Measurements from ENCODE around the gene NELFE.
"Not testable (repeated sequence)": the region's sequence is repeated elsewhere in the genome, so short reads cannot be mapped to it uniquely, and the experiment has no call there.

NELFE gene

DNA sequence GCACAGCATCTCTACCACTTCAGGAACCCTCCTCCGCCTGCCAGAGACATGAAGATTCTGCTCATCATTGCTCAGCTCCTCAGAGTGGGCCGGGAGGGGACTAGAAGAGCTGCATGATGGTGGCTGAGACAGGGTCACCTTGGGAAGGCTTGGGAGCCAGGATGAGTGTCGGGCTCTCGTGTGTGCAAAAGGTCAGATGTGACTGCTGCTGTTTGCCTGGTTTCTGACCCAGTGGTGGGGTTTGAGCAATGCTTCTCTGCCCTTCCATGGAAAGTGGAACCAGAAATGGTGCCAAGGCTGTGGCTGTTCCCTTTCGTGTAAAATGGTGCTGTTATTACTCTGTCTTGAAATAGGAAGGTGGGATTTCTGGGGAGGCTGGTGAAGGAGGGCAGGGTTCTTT lies 22.2 kb upstream of the NELFE start:
- CTCF ChIA-PET, POLR2A ChIA-PET: not testable (repeated sequence)

DNA sequence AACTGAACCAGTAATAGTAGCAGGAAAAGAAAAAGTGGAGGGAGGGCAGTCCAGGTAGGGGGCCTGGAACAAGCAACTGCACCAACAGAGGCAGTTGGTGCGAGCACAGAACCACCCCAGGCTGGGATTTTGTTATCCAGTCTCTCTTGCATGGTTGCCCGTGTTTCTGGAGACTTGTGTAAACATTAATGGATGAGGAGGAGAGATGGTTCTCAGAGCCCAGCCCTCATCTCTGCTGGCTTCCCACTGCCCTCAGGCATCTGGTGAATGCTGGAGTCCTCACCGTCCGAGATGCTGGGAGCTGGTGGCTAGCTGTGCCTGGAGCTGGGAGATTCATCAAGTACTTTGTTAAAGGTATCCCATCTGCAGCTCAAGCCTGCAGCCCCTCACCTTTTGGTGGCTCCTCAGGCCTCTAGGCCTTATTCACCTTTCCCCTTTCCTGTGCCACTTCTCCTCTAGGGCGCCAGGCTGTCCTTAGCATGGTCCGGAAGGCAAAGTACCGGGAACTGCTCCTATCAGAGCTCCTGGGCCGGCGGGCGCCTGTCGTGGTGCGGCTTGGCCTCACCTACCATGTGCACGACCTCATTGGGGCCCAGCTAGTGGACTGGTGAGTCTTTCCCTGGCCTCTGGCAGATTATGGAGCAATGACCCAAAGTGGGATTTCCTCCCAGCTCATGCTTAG lies 21.6 kb upstream of the NELFE start:
- H3K27ac ChIP-seq (ENCODE audit: insufficient read depth in 1 of 2, low read depth in 1 of 2, low read length in 2 of 2, poor library complexity in 1 of 2, severe bottlenecking in 2 of 2); H3K27me3 ChIP-seq (replicated peaks in 2 of 5; ENCODE audit: control insufficient read depth in 4 of 5, insufficient read depth in 5 of 5, low read length in 4 of 5); H3K4me3 ChIP-seq (ENCODE audit: control insufficient read depth in 1 of 7, extremely low read depth in 1 of 7, insufficient read depth in 4 of 7, low read depth in 2 of 7, low read length in 6 of 7); DNase-seq; H3K4me1 ChIP-seq (ENCODE audit: control extremely low read depth in 1 of 4, control insufficient read depth in 4 of 4, insufficient read depth in 4 of 4, low read length in 3 of 4); H3K9me3 ChIP-seq (ENCODE audit: control extremely low read depth in 1 of 5, control insufficient read depth in 4 of 5, insufficient read depth in 2 of 5, low read depth in 1 of 5, low read length in 4 of 5); POLR2A ChIA-PET: not testable (repeated sequence)
- H3K36me3 ChIP-seq (ENCODE audit: control insufficient read depth in 4 of 4, insufficient read depth in 4 of 4, low read length in 3 of 4), result peaks cover 0 to 11% (median 6%) of the 10 kb centered on the region in 4 experiments
- WGBS (ENCODE audit: insufficient coverage), result 100% methylated on average over 1 of the region's 13 CpGs
- CTCF ChIA-PET, result interaction anchor here (1.0 kb wide), 1 partner anchor 29 kb away, joined by 3 read pairs; no protein-coding TSS in a partner anchor

More for the DNA sequence above, 22.2 kb upstream of the NELFE start:
- DNase-seq; H3K27me3 ChIP-seq (replicated peaks in 2 of 5; ENCODE audit: control insufficient read depth in 4 of 5, insufficient read depth in 5 of 5, low read length in 4 of 5); H3K27ac ChIP-seq (ENCODE audit: insufficient read depth in 1 of 2, low read depth in 1 of 2, low read length in 2 of 2, poor library complexity in 1 of 2, severe bottlenecking in 2 of 2); H3K9me3 ChIP-seq (ENCODE audit: control extremely low read depth in 1 of 5, control insufficient read depth in 4 of 5, insufficient read depth in 2 of 5, low read depth in 1 of 5, low read length in 4 of 5); H3K4me3 ChIP-seq (ENCODE audit: control insufficient read depth in 1 of 7, extremely low read depth in 1 of 7, insufficient read depth in 4 of 7, low read depth in 2 of 7, low read length in 6 of 7); H3K4me1 ChIP-seq (ENCODE audit: control extremely low read depth in 1 of 4, control insufficient read depth in 4 of 4, insufficient read depth in 4 of 4, low read length in 3 of 4): not testable (repeated sequence)
- peaks cover 0 to 11% (median 6%) of the 10 kb centered on the region in 4 experiments for H3K36me3 ChIP-seq (ENCODE audit: control insufficient read depth in 4 of 4, insufficient read depth in 4 of 4, low read length in 3 of 4)
- WGBS (ENCODE audit: insufficient coverage), result no CpG with 5 or more reads among the region's 5 CpGs

DNA sequence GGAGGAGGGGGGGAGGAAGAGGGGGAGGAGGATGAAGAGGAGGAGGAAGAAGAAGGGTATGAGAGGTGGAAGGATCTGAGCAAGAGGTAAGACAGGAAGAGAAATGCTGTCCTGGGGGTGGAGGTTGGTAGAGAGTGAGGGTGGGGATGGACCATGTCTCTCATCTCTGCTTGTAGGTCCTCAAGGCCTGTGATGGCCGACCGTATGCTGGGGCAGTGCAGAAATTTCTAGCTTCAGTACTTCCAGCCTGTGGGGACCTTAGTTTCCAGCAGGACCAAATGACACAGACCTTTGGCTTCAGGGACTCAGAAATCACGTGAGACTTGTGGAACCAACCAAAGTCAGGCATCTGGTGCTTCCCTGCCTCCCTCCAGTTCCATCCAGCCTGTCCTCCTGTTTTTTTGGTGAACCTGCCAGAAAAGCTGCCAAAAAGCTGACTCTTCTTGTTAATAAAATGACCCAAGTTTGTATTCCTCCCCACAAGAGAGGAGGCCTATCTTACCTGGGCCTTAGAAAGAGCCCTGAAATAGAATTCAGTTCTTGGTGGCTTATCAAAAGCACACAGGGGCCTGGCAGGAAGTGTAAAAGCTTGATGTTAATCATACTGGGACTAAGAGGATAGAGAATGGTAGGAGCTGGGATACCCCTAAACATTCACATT lies 20.6 kb upstream of the NELFE start:
- POLR2A ChIA-PET, result no interaction called here
- 96% methylated on average over 3 of the region's 3 CpGs for WGBS (ENCODE audit: insufficient coverage)
- peaks cover 0 to 11% (median 6%) of the 10 kb centered on the region in 4 experiments for H3K36me3 ChIP-seq (ENCODE audit: control insufficient read depth in 4 of 4, insufficient read depth in 4 of 4, low read length in 3 of 4)
- no peaks in the 10 kb centered on the region for H3K9me3 ChIP-seq (ENCODE audit: control extremely low read depth in 1 of 5, control insufficient read depth in 4 of 5, insufficient read depth in 2 of 5, low read depth in 1 of 5, low read length in 4 of 5)
- no peaks in the 10 kb centered on the region for H3K27me3 ChIP-seq (replicated peaks in 2 of 5; ENCODE audit: control insufficient read depth in 4 of 5, insufficient read depth in 5 of 5, low read length in 4 of 5)
- H3K4me1 ChIP-seq (ENCODE audit: control extremely low read depth in 1 of 4, control insufficient read depth in 4 of 4, insufficient read depth in 4 of 4, low read length in 3 of 4), result peaks cover 0 to 6% (median 0%) of the 10 kb centered on the region in 4 experiments
- CTCF ChIA-PET, result interaction anchor here (1.0 to 1.1 kb wide), 2 partner anchors 28 to 68 kb away, joined by 3 read pairs; no protein-coding TSS in a partner anchor
- DNase-seq, result no peak
- H3K27ac ChIP-seq (ENCODE audit: insufficient read depth in 1 of 2, low read depth in 1 of 2, low read length in 2 of 2, poor library complexity in 1 of 2, severe bottlenecking in 2 of 2), result peak overlapping the region in 1 of 2 experiments; percentile 49
- H3K4me3 ChIP-seq (ENCODE audit: control insufficient read depth in 1 of 7, extremely low read depth in 1 of 7, insufficient read depth in 4 of 7, low read depth in 2 of 7, low read length in 6 of 7), result no peak overlapping the region

DNA sequence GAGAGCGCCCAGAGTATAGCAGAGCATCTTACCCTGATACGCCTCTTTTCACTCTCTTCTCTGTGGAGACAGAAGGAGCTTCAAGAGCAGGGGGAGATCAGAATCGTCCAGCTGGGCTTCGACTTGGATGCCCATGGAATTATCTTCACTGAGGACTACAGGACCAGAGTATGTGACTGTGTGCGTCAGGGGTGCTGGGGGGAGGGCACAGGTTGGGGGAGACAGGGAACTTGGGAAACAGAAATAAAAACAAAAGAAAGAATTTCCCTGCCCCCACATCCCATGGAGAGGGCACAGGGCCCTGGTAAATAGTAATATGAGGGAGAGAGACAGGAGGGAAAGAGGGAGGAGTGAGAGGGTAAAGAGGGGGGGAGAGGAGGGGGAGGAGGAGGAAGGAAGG lies 20.1 kb upstream of the NELFE start:
- DNase-seq, result no peak
- Histone ChIP-seq H3K36me3 (ENCODE audit: control insufficient read depth in 4 of 4, insufficient read depth in 4 of 4, low read length in 3 of 4) (peaks cover 0 to 11% (median 6%) of the 10 kb centered on the region in 4 experiments), H3K4me3 (ENCODE audit: control insufficient read depth in 1 of 7, extremely low read depth in 1 of 7, insufficient read depth in 4 of 7, low read depth in 2 of 7, low read length in 6 of 7) (no peak overlapping the region), H3K4me1 (ENCODE audit: control extremely low read depth in 1 of 4, control insufficient read depth in 4 of 4, insufficient read depth in 4 of 4, low read length in 3 of 4) (peaks cover 0 to 6% (median 0%) of the 10 kb centered on the region in 4 experiments), H3K9me3 (ENCODE audit: control extremely low read depth in 1 of 5, control insufficient read depth in 4 of 5, insufficient read depth in 2 of 5, low read depth in 1 of 5, low read length in 4 of 5) (no peaks in the 10 kb centered on the region), H3K27ac (ENCODE audit: insufficient read depth in 1 of 2, low read depth in 1 of 2, low read length in 2 of 2, poor library complexity in 1 of 2, severe bottlenecking in 2 of 2) (no peak overlapping the region), H3K27me3 (replicated peaks in 2 of 5; ENCODE audit: control insufficient read depth in 4 of 5, insufficient read depth in 5 of 5, low read length in 4 of 5) (no peaks in the 10 kb centered on the region)
- ChIA-PET CTCF (interaction anchor here (1.1 kb wide), 1 partner anchor 68 kb away, joined by 3 read pairs; no protein-coding TSS in a partner anchor), POLR2A (no interaction called here)
- 100% methylated on average over 4 of the region's 5 CpGs for WGBS (ENCODE audit: insufficient coverage)

DNA sequence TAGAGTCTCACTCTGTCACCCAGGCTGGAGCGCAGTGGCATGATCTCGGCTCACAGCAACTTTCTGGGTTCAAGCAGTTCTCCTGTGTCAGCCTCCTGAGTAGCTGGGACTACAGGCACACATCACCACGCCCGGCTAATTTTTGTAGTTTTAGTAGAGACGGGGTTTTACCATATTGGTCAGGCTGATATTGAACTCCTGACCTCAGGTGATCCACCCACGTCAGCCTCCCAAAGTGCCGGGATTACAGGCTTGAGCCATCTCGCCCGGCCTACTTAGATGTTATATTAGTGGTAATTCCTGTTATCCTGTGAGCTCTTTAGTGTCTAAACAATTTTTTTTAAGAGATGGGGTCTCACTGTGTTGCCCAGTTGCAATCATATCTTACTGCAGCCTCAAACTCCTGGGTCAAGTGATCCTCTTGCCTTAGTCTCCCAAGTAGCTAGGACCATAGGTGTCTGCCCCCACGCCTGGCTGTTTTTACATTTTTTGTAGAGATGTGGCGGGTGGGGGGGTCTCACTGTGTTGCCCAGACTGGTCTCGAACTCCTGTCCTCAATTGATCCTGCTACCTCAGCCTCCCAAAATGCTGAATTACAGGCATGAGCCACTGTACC lies 19.2 kb upstream of the NELFE start:
- Histone ChIP-seq H3K4me3 (ENCODE audit: control insufficient read depth in 1 of 7, extremely low read depth in 1 of 7, insufficient read depth in 4 of 7, low read depth in 2 of 7, low read length in 6 of 7) (no peak overlapping the region), H3K36me3 (ENCODE audit: control insufficient read depth in 4 of 4, insufficient read depth in 4 of 4, low read length in 3 of 4) (peaks cover 0 to 11% (median 6%) of the 10 kb centered on the region in 4 experiments), H3K4me1 (ENCODE audit: control extremely low read depth in 1 of 4, control insufficient read depth in 4 of 4, insufficient read depth in 4 of 4, low read length in 3 of 4) (peaks cover 0 to 9% (median 6%) of the 10 kb centered on the region in 4 experiments), H3K27ac (ENCODE audit: insufficient read depth in 1 of 2, low read depth in 1 of 2, low read length in 2 of 2, poor library complexity in 1 of 2, severe bottlenecking in 2 of 2) (no peak overlapping the region), H3K27me3 (replicated peaks in 2 of 5; ENCODE audit: control insufficient read depth in 4 of 5, insufficient read depth in 5 of 5, low read length in 4 of 5) (no peaks in the 10 kb centered on the region), H3K9me3 (ENCODE audit: control extremely low read depth in 1 of 5, control insufficient read depth in 4 of 5, insufficient read depth in 2 of 5, low read depth in 1 of 5, low read length in 4 of 5) (no peaks in the 10 kb centered on the region)
- WGBS (ENCODE audit: insufficient coverage), result 97% methylated on average over 9 of the region's 12 CpGs
- no peak for DNase-seq
- POLR2A ChIA-PET, result no interaction called here
- CTCF ChIA-PET, result no interaction called here

DNA sequence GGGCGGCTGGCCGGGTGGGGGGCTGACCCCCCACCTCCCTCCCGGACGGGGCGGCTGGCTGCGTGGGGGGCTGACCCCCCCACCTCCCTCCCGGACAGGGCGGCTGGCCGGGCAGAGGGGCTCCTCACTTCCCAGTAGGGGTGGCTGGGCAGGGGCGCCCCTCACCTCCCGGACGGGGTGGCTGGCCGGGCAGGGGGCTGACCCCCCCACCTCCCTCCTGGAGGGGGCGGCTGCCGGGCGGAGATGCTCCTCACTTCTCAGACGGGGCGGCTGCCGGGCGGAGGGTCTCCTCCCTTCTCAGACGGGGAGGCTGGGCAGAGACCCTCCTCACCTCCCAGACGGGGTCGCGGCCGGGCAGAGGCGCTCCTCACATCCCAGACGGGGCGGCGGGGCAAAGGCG lies 17.3 kb upstream of the NELFE start:
- POLR2A ChIA-PET, result interaction anchor here (0.6 kb wide), 1 partner anchor 87 kb away, joined by 3 read pairs; no protein-coding TSS in a partner anchor
- H3K4me3 ChIP-seq (ENCODE audit: control insufficient read depth in 1 of 7, extremely low read depth in 1 of 7, insufficient read depth in 4 of 7, low read depth in 2 of 7, low read length in 6 of 7); H3K27me3 ChIP-seq (replicated peaks in 2 of 5; ENCODE audit: control insufficient read depth in 4 of 5, insufficient read depth in 5 of 5, low read length in 4 of 5); CTCF ChIA-PET; DNase-seq; H3K9me3 ChIP-seq (ENCODE audit: control extremely low read depth in 1 of 5, control insufficient read depth in 4 of 5, insufficient read depth in 2 of 5, low read depth in 1 of 5, low read length in 4 of 5); H3K27ac ChIP-seq (ENCODE audit: insufficient read depth in 1 of 2, low read depth in 1 of 2, low read length in 2 of 2, poor library complexity in 1 of 2, severe bottlenecking in 2 of 2): not testable (repeated sequence)
- peaks cover 0 to 11% (median 6%) of the 10 kb centered on the region in 4 experiments for H3K36me3 ChIP-seq (ENCODE audit: control insufficient read depth in 4 of 4, insufficient read depth in 4 of 4, low read length in 3 of 4)
- H3K4me1 ChIP-seq (ENCODE audit: control extremely low read depth in 1 of 4, control insufficient read depth in 4 of 4, insufficient read depth in 4 of 4, low read length in 3 of 4), result peaks cover 3 to 20% (median 17%) of the 10 kb centered on the region in 4 experiments
- WGBS (ENCODE audit: insufficient coverage), result 100% methylated on average over 1 of the region's 30 CpGs

Data from common myeloid progenitor, CD34-positive (primary cell).